ENCODE results near the gene LRP6.

GRCh38 chr12:12265571-12266388, 1.1 kb downstream of the LRP6 start:
- no peak for TF ChIP-seq CTCF (conservative IDR thresholded peaks at IDR 0.05)
- TF ChIP-seq EZH2 (IDR thresholded peaks at IDR 0.05; ENCODE audit: low read depth): no peak

Data from PC-9 (cell line).